HG03097 (cell line): ENCODE measurements around the gene TAOK3.
"Not testable (repeated sequence)": the region's sequence is repeated elsewhere in the genome, so short reads cannot be mapped to it uniquely, and the experiment has no call there.

ENCODE experiments used
- ATAC-seq: cut with Tn5 transposase; IDR thresholded peaks from one replicate; pipeline ENCODE4 v1.9.1; 2021; ENCODE audit not compliant: unreplicated experiment, low FRiP score

The TAOK3 gene

GRCh38 chr12:118374126-118374725, 1.5 kb upstream of the TAOK3 start:
- no peak for ATAC-seq

- no peak for ATAC-seq
Measured at GRCh38 chr12:118373616-118374015, 909 bp upstream of the TAOK3 start.

GRCh38 chr12:118371321-118372282, 1.1 kb downstream of the TAOK3 start:
- no peak for ATAC-seq

GRCh38 chr12:118370601-118371000, 2.1 kb downstream of the TAOK3 start:
- no peak for ATAC-seq

GRCh38 chr12:118368821-118369220, 3.9 kb downstream of the TAOK3 start:
- no peak for ATAC-seq

GRCh38 chr12:118361889-118362288, 10.8 kb downstream of the TAOK3 start:
- no peak for ATAC-seq

GRCh38 chr12:118361092-118361404, 11.7 kb downstream of the TAOK3 start:
- ATAC-seq = no peak

GRCh38 chr12:118359541-118359915, 13.2 kb downstream of the TAOK3 start:
- ATAC-seq = peak; percentile 37

GRCh38 chr12:118358612-118359540, 13.8 kb downstream of the TAOK3 start:
- ATAC-seq = no peak

GRCh38 chr12:118358008-118358359, 14.7 kb downstream of the TAOK3 start:
- no peak for ATAC-seq

- peak; percentile 38 for ATAC-seq
Measured at GRCh38 chr12:118357257-118358007, 15.3 kb downstream of the TAOK3 start.

GRCh38 chr12:118356809-118357256, 15.9 kb downstream of the TAOK3 start:
- ATAC-seq = no peak

GRCh38 chr12:118355843-118356242, 16.9 kb downstream of the TAOK3 start:
- no peak for ATAC-seq

GRCh38 chr12:118354903-118355302, 17.8 kb downstream of the TAOK3 start:
- no peak for ATAC-seq

- not testable (repeated sequence) for ATAC-seq
Measured at GRCh38 chr12:118354503-118354902, 18.2 kb downstream of the TAOK3 start.

- ATAC-seq = no peak
Measured at GRCh38 chr12:118353721-118354120, 19.0 kb downstream of the TAOK3 start.

- ATAC-seq = no peak
Measured at GRCh38 chr12:118350908-118351559, 21.7 kb downstream of the TAOK3 start.

- no peak for ATAC-seq
Measured at GRCh38 chr12:118347916-118348315, 24.8 kb downstream of the TAOK3 start.

GRCh38 chr12:118346895-118347294, 25.8 kb downstream of the TAOK3 start:
- peak; percentile 56 for ATAC-seq

- no peak for ATAC-seq
Measured at GRCh38 chr12:118345355-118345754, 27.4 kb downstream of the TAOK3 start.
